Breast epithelium (tissue), 3 donors: Measurements from ENCODE around the gene MAP3K2.

Experiments
- POLR2A ChIP-seq: fragments of 450-650 bp; IDR thresholded peaks from one replicate; pipeline ENCODE4 v1.6.1; 2016; ENCODE audit warnings: antibody characterized with exemption, mild to moderate bottlenecking, moderate library complexity
- TF ChIP-seq, protein P1 (sequence below), 3 donors: fragments of 450-650 bp; IDR thresholded peaks; one replicate each; pipeline ENCODE4 v1.5.1; 2016 to 2017; ENCODE audit warnings: antibody characterized with exemption in 3 of 3, mild to moderate bottlenecking in 3 of 3, moderate library complexity in 3 of 3

DNA sequence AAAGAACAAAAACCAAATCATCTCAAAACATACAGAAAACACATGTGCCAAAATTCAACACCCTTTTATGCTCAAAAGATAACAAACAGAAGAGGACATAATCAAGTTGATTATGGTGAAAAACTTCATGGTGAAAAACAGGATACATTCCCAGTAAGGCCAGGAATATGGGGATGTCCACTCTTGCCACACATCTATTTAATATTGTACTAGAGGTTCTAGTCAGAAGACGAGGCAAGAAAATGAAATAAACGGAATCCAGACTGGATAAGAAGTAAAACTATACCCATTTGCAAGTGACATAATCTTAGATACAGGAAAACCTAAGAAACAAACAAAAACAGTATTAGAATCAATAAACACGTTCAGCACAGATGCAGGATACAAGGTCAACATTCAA, 40.8 kb downstream of the MAP3K2 start:
- TF ChIP-seq, protein P1, sequence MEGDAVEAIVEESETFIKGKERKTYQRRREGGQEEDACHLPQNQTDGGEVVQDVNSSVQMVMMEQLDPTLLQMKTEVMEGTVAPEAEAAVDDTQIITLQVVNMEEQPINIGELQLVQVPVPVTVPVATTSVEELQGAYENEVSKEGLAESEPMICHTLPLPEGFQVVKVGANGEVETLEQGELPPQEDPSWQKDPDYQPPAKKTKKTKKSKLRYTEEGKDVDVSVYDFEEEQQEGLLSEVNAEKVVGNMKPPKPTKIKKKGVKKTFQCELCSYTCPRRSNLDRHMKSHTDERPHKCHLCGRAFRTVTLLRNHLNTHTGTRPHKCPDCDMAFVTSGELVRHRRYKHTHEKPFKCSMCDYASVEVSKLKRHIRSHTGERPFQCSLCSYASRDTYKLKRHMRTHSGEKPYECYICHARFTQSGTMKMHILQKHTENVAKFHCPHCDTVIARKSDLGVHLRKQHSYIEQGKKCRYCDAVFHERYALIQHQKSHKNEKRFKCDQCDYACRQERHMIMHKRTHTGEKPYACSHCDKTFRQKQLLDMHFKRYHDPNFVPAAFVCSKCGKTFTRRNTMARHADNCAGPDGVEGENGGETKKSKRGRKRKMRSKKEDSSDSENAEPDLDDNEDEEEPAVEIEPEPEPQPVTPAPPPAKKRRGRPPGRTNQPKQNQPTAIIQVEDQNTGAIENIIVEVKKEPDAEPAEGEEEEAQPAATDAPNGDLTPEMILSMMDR (IDR thresholded peaks at IDR 0.05), result no peak
- no peak for TF ChIP-seq POLR2A
